Measurements from ENCODE around the gene FASN. TPM values are rescaled to one million over a fixed set of nuclear protein-coding genes. Genes with fewer than 3 reads are reported as not detected.
"Not testable (repeated sequence)": the region's sequence is repeated elsewhere in the genome, so short reads cannot be mapped to it uniquely, and the experiment has no call there.

The FASN gene
- total RNA-seq, 4 donors from 2014 or later = 72.8 to 302 (median 143) TPM

GRCh38 chr17:82138511-82138992, 40.5 kb upstream of the FASN start:
- Histone ChIP-seq H3K27ac (no peak overlapping the region), H3K27me3 (no peaks in the 10 kb centered on the region), H3K4me3 (no peak overlapping the region), H3K4me1 (peaks cover 0 to 13% (median 0%) of the 10 kb centered on the region in 3 donors), H3K9me3 (no peaks in the 10 kb centered on the region), H3K36me3 (no peaks in the 10 kb centered on the region)
- intact Hi-C loops (cut with DNase I) = no loop called here
- no peak for TF ChIP-seq CTCF (IDR thresholded peaks at IDR 0.05)
- no peak for TF ChIP-seq POLR2A (IDR thresholded peaks at IDR 0.05)
- 91 to 93% methylated on average over 18 to 28 of the region's 28 CpGs for WGBS, 2 donors
- DNase-seq = no peak

GRCh38 chr17:82134101-82134500, 36.1 kb upstream of the FASN start:
- no peaks in the 10 kb centered on the region for H3K9me3 ChIP-seq
- WGBS, 2 donors = 48 to 78% methylated on average over 10 to 11 of the region's 11 CpGs
- no peak for DNase-seq
- H3K27me3 ChIP-seq = no peaks in the 10 kb centered on the region
- H3K4me1 ChIP-seq = peaks cover 0 to 22% (median 0%) of the 10 kb centered on the region in 3 donors
- peak overlapping the region; percentile 24 to 85 (median 72) for H3K27ac ChIP-seq
- intact Hi-C loops (cut with DNase I) = no loop called here
- TF ChIP-seq CTCF (IDR thresholded peaks at IDR 0.05) = no peak
- TF ChIP-seq POLR2A (IDR thresholded peaks at IDR 0.05) = no peak
- H3K4me3 ChIP-seq = no peak overlapping the region
- no peaks in the 10 kb centered on the region for H3K36me3 ChIP-seq

- H3K36me3 ChIP-seq; intact Hi-C loops (cut with DNase I); DNase-seq; H3K27me3 ChIP-seq; H3K9me3 ChIP-seq; H3K4me3 ChIP-seq: not testable (repeated sequence)
- H3K27ac ChIP-seq = peak overlapping the region in 3 of 4 donors; percentile 68 to 85 (median 77)
- H3K4me1 ChIP-seq = peaks cover 0 to 22% (median 0%) of the 10 kb centered on the region in 3 donors
- WGBS, 2 donors = 40 to 52% methylated on average over 7 to 8 of the region's 8 CpGs
Measured at GRCh38 chr17:82133166-82133953, 35.3 kb upstream of the FASN start.

- Histone ChIP-seq H3K36me3 (peaks cover 0 to 30% (median 0%) of the 10 kb centered on the region in 3 donors), H3K27ac (no peak overlapping the region), H3K4me1 (peaks cover 0 to 14% (median 0%) of the 10 kb centered on the region in 3 donors), H3K9me3 (no peaks in the 10 kb centered on the region), H3K4me3 (no peak overlapping the region), H3K27me3 (no peaks in the 10 kb centered on the region)
- no peak for DNase-seq
- intact Hi-C loops (cut with DNase I) = no loop called here
- 80 to 92% methylated on average over 2 of the region's 4 CpGs for WGBS, 2 donors
- TF ChIP-seq POLR2A (IDR thresholded peaks at IDR 0.05) (no peak), CTCF (IDR thresholded peaks at IDR 0.05) (peak in 1 of 6 experiments; percentile 5)
Measured at GRCh38 chr17:82129095-82129494, 31.1 kb upstream of the FASN start.

GRCh38 chr17:82128287-82128686, 30.3 kb upstream of the FASN start:
- intact Hi-C loops (cut with DNase I) = no loop called here

More at GRCh38 chr17:82128287-82128686, 30.3 kb upstream of the FASN start:
- H3K4me3 ChIP-seq = no peak overlapping the region
- TF ChIP-seq POLR2A (IDR thresholded peaks at IDR 0.05) = no peak
- TF ChIP-seq CTCF (IDR thresholded peaks at IDR 0.05) = no peak
- no peak for DNase-seq
- H3K36me3 ChIP-seq = peaks cover 0 to 32% (median 0%) of the 10 kb centered on the region in 3 donors
- peaks cover 0 to 6% (median 0%) of the 10 kb centered on the region in 3 donors for H3K4me1 ChIP-seq
- WGBS, 2 donors = 78 to 89% methylated on average over 8 of the region's 15 CpGs
- no peaks in the 10 kb centered on the region for H3K27me3 ChIP-seq
- no peak overlapping the region for H3K27ac ChIP-seq
- no peaks in the 10 kb centered on the region for H3K9me3 ChIP-seq
